ENCODE data around the gene SPINT4. TPM values are rescaled to one million over a fixed set of nuclear protein-coding genes. Genes with fewer than 3 reads are reported as not detected.

Gene SPINT4
- total RNA-seq, 2 experiments from 2014 or later, result not detected

GRCh38 chr20:45772693-45773092 is 50.5 kb downstream of the SPINT4 start:
- H3K9me3 Mint-ChIP-seq (ENCODE audit: low read depth), result no peaks in the 10 kb centered on the region

GRCh38 chr20:45774945-45775344 is 52.8 kb downstream of the SPINT4 start:
- Mint-ChIP-seq H3K9me3 (ENCODE audit: low read depth) (no peaks in the 10 kb centered on the region), H3K27me3 (peaks cover 27% of the 10 kb centered on the region), H3K4me3 (no peak overlapping the region), H3K36me3 (no peaks in the 10 kb centered on the region), H3K4me1 (peaks cover 11% of the 10 kb centered on the region), H3K27ac (no peak overlapping the region)
- ATAC-seq (no peak), DNase-seq (no peak)
- CTCF ChIA-PET, result interaction anchor here (1.5 kb wide), 1 partner anchor 457 kb away, joined by 3 read pairs; no protein-coding TSS in a partner anchor

More at GRCh38 chr20:45772693-45773092, 50.5 kb downstream of the SPINT4 start:
- ATAC-seq (no peak), DNase-seq (no peak)
- CTCF ChIA-PET, result interaction anchor here (2.6 to 3.3 kb wide), 3 partner anchors 11 to 453 kb away, joined by 23 to 61 read pairs (median 44); no protein-coding TSS in a partner anchor
- Mint-ChIP-seq H3K4me3 (no peak overlapping the region), H3K27ac (no peak overlapping the region), H3K27me3 (peaks cover 28% of the 10 kb centered on the region), H3K36me3 (no peaks in the 10 kb centered on the region), H3K4me1 (peaks cover 5% of the 10 kb centered on the region)

GRCh38 chr20:45775411-45775810 is 53.3 kb downstream of the SPINT4 start:
- H3K4me1 Mint-ChIP-seq, result peaks cover 11% of the 10 kb centered on the region
- no peaks in the 10 kb centered on the region for H3K9me3 Mint-ChIP-seq (ENCODE audit: low read depth)
- no peak for DNase-seq
- peaks cover 27% of the 10 kb centered on the region for H3K27me3 Mint-ChIP-seq
- H3K36me3 Mint-ChIP-seq, result no peaks in the 10 kb centered on the region
- ATAC-seq, result no peak
- no peak overlapping the region for H3K4me3 Mint-ChIP-seq
- CTCF ChIA-PET, result interaction anchor here (1.5 kb wide), 1 partner anchor 457 kb away, joined by 3 read pairs; no protein-coding TSS in a partner anchor
- no peak overlapping the region for H3K27ac Mint-ChIP-seq

Small RNA genes lying within 50 kb of the gene (microRNA-seq; reads per million reads assigned to microRNA genes)
- not detected for gene MIR3617

Other genes with a start within 250 kb of the SPINT4 start
- gene SPINT3, start 206.7 kb upstream of the SPINT4 start, total RNA-seq, result not detected
- not detected for gene WFDC6, start 182.9 kb upstream of the SPINT4 start, total RNA-seq
- gene EPPIN, start 174.9 kb upstream of the SPINT4 start, total RNA-seq, result not detected
- not detected for gene WFDC8, start 143.1 kb upstream of the SPINT4 start, total RNA-seq
- not detected for gene WFDC10A, start 92.6 kb upstream of the SPINT4 start, total RNA-seq
- gene WFDC9, start 91.1 kb upstream of the SPINT4 start, total RNA-seq, result not detected
- gene WFDC11, start 52.1 kb upstream of the SPINT4 start, total RNA-seq, result not detected
- not detected for gene WFDC13, start 20.3 kb upstream of the SPINT4 start, total RNA-seq
- not detected for gene WFDC10B, start 17.3 kb upstream of the SPINT4 start, total RNA-seq
- not detected for gene WFDC3, start 69.5 kb downstream of the SPINT4 start, total RNA-seq
- gene DNTTIP1, start 69.6 kb downstream of the SPINT4 start, total RNA-seq, result 10 to 100 TPM; 30.5 to 32.7 TPM
- 100 to 1,000 TPM; 206 to 219 TPM for gene UBE2C, start 90.3 kb downstream of the SPINT4 start, total RNA-seq
- gene TNNC2, start 105.0 kb downstream of the SPINT4 start, total RNA-seq, result not detected
- gene SNX21, start 111.5 kb downstream of the SPINT4 start, total RNA-seq, result 1 to 10 TPM in 1 of 2 experiments, under 1 TPM in 1; 0.96 to 1.1 TPM
- 10 to 100 TPM; 36.1 TPM for gene ACOT8, start 135.0 kb downstream of the SPINT4 start, total RNA-seq
- gene ZSWIM3, start 135.3 kb downstream of the SPINT4 start, total RNA-seq, result 1 to 10 TPM; 4.5 to 6.5 TPM
- gene ZSWIM1, start 158.9 kb downstream of the SPINT4 start, total RNA-seq, result 1 to 10 TPM; 2.2 to 4.4 TPM
- 1 to 10 TPM in 1 of 2 experiments, under 1 TPM in 1; 0.55 to 1.2 TPM for gene SPATA25, start 165.3 kb downstream of the SPINT4 start, total RNA-seq
- gene NEURL2, start 168.9 kb downstream of the SPINT4 start, total RNA-seq, result 1 to 10 TPM in 1 of 2 experiments, under 1 TPM in 1; 0.91 to 1.9 TPM
- 10 to 100 TPM; 55.5 to 69.6 TPM for gene CTSA, start 169.0 kb downstream of the SPINT4 start, total RNA-seq
- 1 to 10 TPM; 3.2 to 3.3 TPM for gene PLTP, start 189.8 kb downstream of the SPINT4 start, total RNA-seq
- gene PCIF1, start 212.3 kb downstream of the SPINT4 start, total RNA-seq, result 10 to 100 TPM; 41.6 to 52.3 TPM
- gene ZNF335, start 249.9 kb downstream of the SPINT4 start, total RNA-seq, result 10 to 100 TPM; 39.4 to 40.6 TPM

Data from activated CD8-positive, alpha-beta memory T cell treated with anti-CD3 and anti-CD28 coated beads, Interleukin-2, amount 10 ng/mL, durations not matched to agents 7 days and 5 days (primary cell).